HEK293T (cell line): Measurements from ENCODE around the gene FAM124A.

Experiments
- ARNT ChIP-seq: fragments of 450-650 bp; IDR thresholded peaks from 2 replicates; pipeline ENCODE4 v1.6.1; 2017; ENCODE audit warnings: mild to moderate bottlenecking
- BHLHE40 ChIP-seq: fragments of 450-650 bp; IDR thresholded peaks from 2 replicates; pipeline ENCODE4 v1.6.1; 2016; ENCODE audit warnings: mild to moderate bottlenecking, moderate library complexity, borderline replicate concordance
- CTBP1 ChIP-seq: fragments of 450-650 bp; IDR thresholded peaks from 2 replicates; pipeline ENCODE4 v1.6.1; 2016; ENCODE audit warnings: borderline replicate concordance
- L3MBTL2 ChIP-seq: fragments of 450-650 bp; conservative IDR thresholded peaks from 2 replicates; pipeline ENCODE4 v1.6.1; 2016; ENCODE audit warnings: mild to moderate bottlenecking
- SP1 ChIP-seq: fragments of 450-650 bp; IDR thresholded peaks from 2 replicates; pipeline ENCODE4 v1.6.1; 2017
- SUZ12 ChIP-seq: fragments of 450-650 bp; IDR thresholded peaks from 2 replicates; pipeline ENCODE4 v1.6.1; 2016; ENCODE audit warnings: mild to moderate bottlenecking
- ZNF384 ChIP-seq: fragments of 450-650 bp; IDR thresholded peaks from 2 replicates; pipeline ENCODE4 v1.6.1; 2016

DNA sequence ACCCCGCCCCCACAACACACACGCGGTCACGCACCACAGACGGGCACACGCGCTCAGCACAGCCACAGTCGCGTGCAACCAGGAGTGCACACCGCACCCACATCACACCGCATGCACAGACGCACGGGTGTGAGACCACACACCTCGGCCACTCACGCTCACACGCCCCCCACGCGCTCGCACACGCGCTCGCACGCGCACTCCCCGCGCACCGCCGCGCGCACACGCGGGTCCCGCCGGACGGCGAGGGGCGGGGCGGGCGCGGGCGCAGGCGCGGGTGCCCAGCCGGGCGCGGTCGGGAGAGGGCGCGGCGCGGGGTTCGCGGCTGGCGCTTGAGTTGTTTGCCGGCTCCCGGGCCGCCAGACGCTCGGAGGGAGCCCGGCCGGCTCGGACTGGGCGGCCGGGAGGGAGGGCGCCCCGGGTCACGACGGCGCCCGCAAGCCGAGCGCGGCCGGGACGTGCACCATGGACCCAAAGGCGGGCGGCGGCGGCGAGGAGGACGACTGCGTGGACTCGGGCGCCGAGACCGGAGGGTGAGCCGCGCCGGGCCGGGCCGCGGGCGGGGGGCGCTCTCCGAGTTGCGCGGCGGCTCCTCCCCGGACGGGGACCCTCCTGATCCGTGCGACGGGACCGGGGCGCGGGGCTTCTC, at the start of gene FAM124A:
- TF ChIP-seq SUZ12: no peak
- peak; percentile 49; the same call in 1 of the 2 replicates for TF ChIP-seq ARNT
- no peak for TF ChIP-seq SP1
- peak; percentile 89 for TF ChIP-seq L3MBTL2
- no peak for TF ChIP-seq CTBP1
- TF ChIP-seq ZNF384: no peak
- TF ChIP-seq BHLHE40: no peak
